Measurements from ENCODE around the gene GET3.

Gene GET3

GRCh38 chr19:12749938-12750521 is 12.7 kb downstream of the GET3 start:
- Histone ChIP-seq H3K9me2 (replicated peaks; ENCODE audit: control insufficient read depth, low read length) (no peaks in the 10 kb centered on the region), H3K4me3 (ENCODE audit: low read length) (no peak overlapping the region), H3K27me3 (ENCODE audit: control insufficient read depth, low read length) (peaks cover 26% of the 10 kb centered on the region), H4K20me1 (ENCODE audit: control insufficient read depth, insufficient read depth, low read depth, low read length) (no peaks in the 10 kb centered on the region), H3K4me1 (ENCODE audit: control insufficient read depth, low read length) (peaks cover 10% of the 10 kb centered on the region), H3K4me2 (ENCODE audit: low read length) (peak overlapping the region; percentile 16; the same call in 1 of the 2 replicates), H3K27ac (ENCODE audit: low read depth, low read length) (no peak overlapping the region), H3K9me3 (ENCODE audit: control insufficient read depth, insufficient read depth, low read length) (no peaks in the 10 kb centered on the region), H3K36me3 (ENCODE audit: control insufficient read depth, low read length) (peaks cover 30% of the 10 kb centered on the region), H3F3A (ENCODE audit: control insufficient read depth, insufficient read depth) (no peaks in the 10 kb centered on the region), H3K79me2 (ENCODE audit: control insufficient read depth, low read length) (no peaks in the 10 kb centered on the region)
- no peak for TF ChIP-seq CTCF (IDR thresholded peaks at IDR 0.05; ENCODE audit: low read depth, low read length, poor library complexity, severe bottlenecking)
- no peak for TF ChIP-seq EZH2phosphoT487 (IDR thresholded peaks at IDR 0.05; ENCODE audit: borderline replicate concordance, low read length)

GRCh38 chr19:12750851-12751250 is 13.6 kb downstream of the GET3 start:
- Histone ChIP-seq H3K36me3 (ENCODE audit: control insufficient read depth, low read length) (peaks cover 21% of the 10 kb centered on the region), H3K4me2 (ENCODE audit: low read length) (no peak overlapping the region), H3K27ac (ENCODE audit: low read depth, low read length) (no peak overlapping the region), H3K4me1 (ENCODE audit: control insufficient read depth, low read length) (peaks cover 10% of the 10 kb centered on the region), H3K9me3 (ENCODE audit: control insufficient read depth, insufficient read depth, low read length) (no peaks in the 10 kb centered on the region), H3K27me3 (ENCODE audit: control insufficient read depth, low read length) (peaks cover 26% of the 10 kb centered on the region), H3K9me2 (replicated peaks; ENCODE audit: control insufficient read depth, low read length) (no peaks in the 10 kb centered on the region), H3K4me3 (ENCODE audit: low read length) (no peak overlapping the region), H3K79me2 (ENCODE audit: control insufficient read depth, low read length) (no peaks in the 10 kb centered on the region), H3F3A (ENCODE audit: control insufficient read depth, insufficient read depth) (no peaks in the 10 kb centered on the region), H4K20me1 (ENCODE audit: control insufficient read depth, insufficient read depth, low read depth, low read length) (no peaks in the 10 kb centered on the region)
- TF ChIP-seq CTCF (IDR thresholded peaks at IDR 0.05; ENCODE audit: low read depth, low read length, poor library complexity, severe bottlenecking) (no peak), EZH2phosphoT487 (IDR thresholded peaks at IDR 0.05; ENCODE audit: borderline replicate concordance, low read length) (no peak)

- TF ChIP-seq EZH2phosphoT487 (IDR thresholded peaks at IDR 0.05; ENCODE audit: borderline replicate concordance, low read length) (no peak), CTCF (IDR thresholded peaks at IDR 0.05; ENCODE audit: low read depth, low read length, poor library complexity, severe bottlenecking) (no peak)
- no peak within 1 kb of the TSS for H3K27ac ChIP-seq (ENCODE audit: low read depth, low read length)
- no peaks in the 10 kb centered on the region for H3K9me3 ChIP-seq (ENCODE audit: control insufficient read depth, insufficient read depth, low read length)
- H3K27me3 ChIP-seq (ENCODE audit: control insufficient read depth, low read length), result peaks cover 26% of the 10 kb centered on the region
- no peaks in the 10 kb centered on the region for H3K9me2 ChIP-seq (replicated peaks; ENCODE audit: control insufficient read depth, low read length)
- no peaks in the 10 kb centered on the region for H3F3A ChIP-seq (ENCODE audit: control insufficient read depth, insufficient read depth)
- H3K4me1 ChIP-seq (ENCODE audit: control insufficient read depth, low read length), result peaks cover 10% of the 10 kb centered on the region
- no peak within 1 kb of the TSS for H3K4me3 ChIP-seq (ENCODE audit: low read length)
- H3K36me3 ChIP-seq (ENCODE audit: control insufficient read depth, low read length), result peaks cover 14% of the 10 kb centered on the region
- no peaks in the 10 kb centered on the region for H4K20me1 ChIP-seq (ENCODE audit: control insufficient read depth, insufficient read depth, low read depth, low read length)
- H3K79me2 ChIP-seq (ENCODE audit: control insufficient read depth, low read length), result no peaks in the 10 kb centered on the region
- H3K4me2 ChIP-seq (ENCODE audit: low read length), result no peak within 1 kb of the TSS
These were observed 14.3 kb downstream of the GET3 start, which contains the start of gene BEST2 for GRCh38 chr19:12751635-12752034. Gene BEST2 (plus strand): TSS chr19:12751791. CDS start chr19:12752593, 802 bp downstream.

Measured in DOHH2 (cell line).